ENCODE measurements around the gene RAB6A. TPM values are rescaled to one million over a fixed set of nuclear protein-coding genes. Genes with fewer than 3 reads are reported as not detected.
"Not testable (repeated sequence)": the region's sequence is repeated elsewhere in the genome, so short reads cannot be mapped to it uniquely, and the experiment has no call there.

RAB6A gene
- total RNA-seq, 4 donors from 2014 or later: 95.5 to 124 (median 110) TPM

DNA sequence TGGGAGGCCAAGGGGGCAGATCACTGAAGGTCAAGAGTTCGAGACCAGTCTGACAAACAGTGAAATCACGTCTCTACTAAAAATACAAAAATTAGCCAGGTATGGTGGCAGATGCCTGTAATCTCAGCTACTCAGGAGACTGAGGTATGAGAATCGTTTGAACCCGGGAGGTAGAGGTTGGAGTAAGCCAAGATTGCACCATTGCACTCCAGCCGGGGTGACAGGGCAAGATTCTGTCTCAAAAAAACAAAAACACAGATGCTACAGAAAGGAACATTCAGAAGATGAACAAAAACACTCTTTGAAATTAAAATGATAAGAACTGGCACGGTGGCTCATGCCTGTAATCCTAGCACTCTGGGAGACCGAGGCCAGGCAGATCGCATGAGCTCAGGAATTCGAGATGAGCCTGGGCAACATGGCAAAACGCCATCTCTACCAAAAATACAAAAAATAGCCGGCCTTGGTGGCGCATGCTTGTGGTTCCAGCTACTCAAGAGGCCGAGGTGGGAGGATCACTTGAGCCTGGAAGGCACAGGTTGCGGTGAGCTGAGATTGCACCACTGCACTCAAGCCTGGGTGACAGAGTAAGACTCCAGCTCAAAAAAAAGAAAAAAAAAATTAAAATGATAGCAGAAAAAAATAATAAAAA lies 8.5 kb downstream of the RAB6A start:
- H3K9me3 ChIP-seq: no peaks in the 10 kb centered on the region
- H3K36me3 ChIP-seq: no peaks in the 10 kb centered on the region
- no peak for TF ChIP-seq POLR2A (IDR thresholded peaks at IDR 0.05)
- TF ChIP-seq, protein P1, sequence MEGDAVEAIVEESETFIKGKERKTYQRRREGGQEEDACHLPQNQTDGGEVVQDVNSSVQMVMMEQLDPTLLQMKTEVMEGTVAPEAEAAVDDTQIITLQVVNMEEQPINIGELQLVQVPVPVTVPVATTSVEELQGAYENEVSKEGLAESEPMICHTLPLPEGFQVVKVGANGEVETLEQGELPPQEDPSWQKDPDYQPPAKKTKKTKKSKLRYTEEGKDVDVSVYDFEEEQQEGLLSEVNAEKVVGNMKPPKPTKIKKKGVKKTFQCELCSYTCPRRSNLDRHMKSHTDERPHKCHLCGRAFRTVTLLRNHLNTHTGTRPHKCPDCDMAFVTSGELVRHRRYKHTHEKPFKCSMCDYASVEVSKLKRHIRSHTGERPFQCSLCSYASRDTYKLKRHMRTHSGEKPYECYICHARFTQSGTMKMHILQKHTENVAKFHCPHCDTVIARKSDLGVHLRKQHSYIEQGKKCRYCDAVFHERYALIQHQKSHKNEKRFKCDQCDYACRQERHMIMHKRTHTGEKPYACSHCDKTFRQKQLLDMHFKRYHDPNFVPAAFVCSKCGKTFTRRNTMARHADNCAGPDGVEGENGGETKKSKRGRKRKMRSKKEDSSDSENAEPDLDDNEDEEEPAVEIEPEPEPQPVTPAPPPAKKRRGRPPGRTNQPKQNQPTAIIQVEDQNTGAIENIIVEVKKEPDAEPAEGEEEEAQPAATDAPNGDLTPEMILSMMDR (IDR thresholded peaks at IDR 0.05 in 4 of 5, conservative IDR thresholded peaks at IDR 0.05 in 1 of 5): no peak
- no peak overlapping the region for H3K27ac ChIP-seq
- H3K4me3 ChIP-seq: no peak overlapping the region
- intact Hi-C loops (cut with DNase I; ENCODE audit: low total_unique reads) (loop anchor here (5.0 kb wide), 1 partner anchor 35 kb away; the partner anchor contains the start of gene MRPL48), in situ Hi-C loops (cut with MboI; ENCODE audit: low sequenced_read_pairs in 4 of 4) (no loop called here)
- no peaks in the 10 kb centered on the region for H3K27me3 ChIP-seq
- DNase-seq (no peak), ATAC-seq (peak in 1 of 2 donors; percentile 26)
- peaks cover 14 to 15% of the 10 kb centered on the region in 2 donors for H3K4me1 ChIP-seq

DNA sequence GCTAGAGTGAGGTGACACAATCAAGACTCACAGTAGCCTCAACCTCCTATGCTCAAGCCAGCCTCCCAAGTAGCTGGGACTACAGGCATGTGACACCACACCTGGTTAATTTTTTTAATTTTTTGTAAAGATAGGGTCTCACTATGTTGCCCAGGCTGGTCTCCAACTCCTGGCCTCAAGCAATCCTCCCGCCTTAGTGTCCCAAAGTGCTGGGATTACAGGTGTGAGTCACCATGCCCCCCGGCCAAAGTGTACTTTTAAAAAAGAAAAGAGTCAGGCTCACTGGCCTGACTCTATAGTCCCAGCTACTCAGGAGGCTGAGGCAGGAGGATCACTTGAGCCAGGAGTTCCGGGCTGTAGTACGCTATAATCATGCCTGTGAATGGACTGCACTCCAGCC lies 10.0 kb downstream of the RAB6A start:
- intact Hi-C loops (cut with DNase I; ENCODE audit: low total_unique reads): loop anchor here (5.0 kb wide), 1 partner anchor 36 kb away; the partner anchor contains the start of gene MRPL48
- ATAC-seq; H3K4me3 ChIP-seq; H3K9me3 ChIP-seq; DNase-seq; in situ Hi-C loops (cut with MboI; ENCODE audit: low sequenced_read_pairs in 4 of 4); H3K27me3 ChIP-seq; H3K27ac ChIP-seq; H3K36me3 ChIP-seq: not testable (repeated sequence)
- peaks cover 12 to 15% of the 10 kb centered on the region in 2 donors for H3K4me1 ChIP-seq

DNA sequence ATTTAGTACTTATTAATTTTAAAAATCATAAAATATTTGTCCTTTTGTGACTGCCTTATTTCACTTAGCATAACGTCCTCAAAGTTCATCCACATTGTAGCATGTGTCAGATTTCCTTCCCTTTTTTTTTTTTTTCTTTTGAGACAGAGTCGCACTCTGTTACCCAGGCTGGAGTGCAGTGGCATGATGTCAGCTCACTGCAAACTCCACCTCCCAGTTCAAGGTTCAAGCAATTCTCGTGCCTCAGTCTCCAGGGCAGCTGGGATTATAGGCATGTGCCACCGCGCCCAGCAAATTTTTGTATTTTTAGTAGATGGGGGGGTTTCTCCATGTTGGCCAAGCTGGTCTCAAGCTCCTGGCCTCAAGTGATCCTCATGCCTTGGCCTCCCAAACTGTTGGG lies 10.6 kb downstream of the RAB6A start:
- Histone ChIP-seq H3K9me3 (no peaks in the 10 kb centered on the region), H3K27ac (no peak overlapping the region), H3K27me3 (no peaks in the 10 kb centered on the region), H3K36me3 (no peaks in the 10 kb centered on the region), H3K4me3 (no peak overlapping the region), H3K4me1 (peaks cover 12 to 15% of the 10 kb centered on the region in 2 donors)
- intact Hi-C loops (cut with DNase I; ENCODE audit: low total_unique reads) (loop anchor here (5.0 kb wide), 1 partner anchor 37 kb away; the partner anchor contains the start of gene MRPL48), in situ Hi-C loops (cut with MboI; ENCODE audit: low sequenced_read_pairs in 4 of 4) (no loop called here)
- no peak for ATAC-seq
- TF ChIP-seq, protein P1 (IDR thresholded peaks at IDR 0.05 in 4 of 5, conservative IDR thresholded peaks at IDR 0.05 in 1 of 5): no peak
- no peak for TF ChIP-seq POLR2A (IDR thresholded peaks at IDR 0.05)
- no peak for DNase-seq

DNA sequence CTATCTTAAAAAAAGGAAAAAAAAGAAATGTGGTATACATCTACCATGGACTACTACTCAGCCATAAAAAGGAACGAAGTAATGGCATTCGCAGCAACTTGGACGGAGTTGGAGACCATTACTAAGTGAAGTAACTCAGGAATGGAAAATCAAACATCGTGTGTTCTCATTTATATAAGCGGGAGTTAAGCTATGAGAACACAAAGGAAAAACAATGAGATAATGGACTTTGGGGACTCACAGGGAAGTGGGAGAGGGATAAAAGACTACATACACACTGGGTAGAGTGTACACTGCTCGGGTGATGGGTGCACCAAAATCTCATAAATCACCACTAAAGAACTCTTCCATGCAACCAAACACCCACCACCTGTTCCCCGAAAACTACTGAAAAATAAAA lies 11.8 kb downstream of the RAB6A start:
- Histone ChIP-seq H3K9me3 (no peaks in the 10 kb centered on the region), H3K27me3 (no peaks in the 10 kb centered on the region), H3K4me1 (peaks cover 12 to 15% of the 10 kb centered on the region in 2 donors), H3K4me3 (no peak overlapping the region), H3K36me3 (no peaks in the 10 kb centered on the region), H3K27ac (no peak overlapping the region)
- no peak for TF ChIP-seq POLR2A (IDR thresholded peaks at IDR 0.05)
- TF ChIP-seq, protein P1 (IDR thresholded peaks at IDR 0.05 in 4 of 5, conservative IDR thresholded peaks at IDR 0.05 in 1 of 5): no peak
- no peak for ATAC-seq
- intact Hi-C loops (cut with DNase I; ENCODE audit: low total_unique reads): no loop called here
- DNase-seq: no peak
- in situ Hi-C loops (cut with MboI; ENCODE audit: low sequenced_read_pairs in 4 of 4): no loop called here

DNA sequence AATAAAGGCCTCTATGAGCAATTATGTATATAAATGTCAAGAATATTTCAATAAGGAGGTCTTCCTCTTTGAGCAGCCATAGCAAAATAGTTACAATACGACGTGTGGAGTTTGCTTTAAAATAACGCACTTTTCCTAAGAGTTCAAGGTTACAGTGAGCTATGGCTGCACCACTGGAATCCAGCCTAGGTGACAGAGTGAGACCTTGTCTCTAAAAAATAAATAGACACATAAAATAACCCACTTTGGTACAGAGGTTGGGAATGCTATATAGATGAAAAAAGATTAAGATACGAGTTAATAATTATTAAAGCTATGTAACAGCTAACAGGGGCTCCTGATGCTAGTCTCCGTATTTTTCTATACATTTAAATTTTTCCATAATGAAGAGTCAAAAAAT lies 12.6 kb downstream of the RAB6A start:
- in situ Hi-C loops (cut with MboI; ENCODE audit: low sequenced_read_pairs in 4 of 4) (no loop called here), intact Hi-C loops (cut with DNase I; ENCODE audit: low total_unique reads) (no loop called here)
- H3K36me3 ChIP-seq: no peaks in the 10 kb centered on the region
- H3K27ac ChIP-seq: no peak overlapping the region
- TF ChIP-seq, protein P1 (IDR thresholded peaks at IDR 0.05 in 4 of 5, conservative IDR thresholded peaks at IDR 0.05 in 1 of 5): no peak
- no peak for TF ChIP-seq POLR2A (IDR thresholded peaks at IDR 0.05)
- ATAC-seq (no peak), DNase-seq (no peak)
- no peaks in the 10 kb centered on the region for H3K27me3 ChIP-seq
- H3K4me3 ChIP-seq: no peak overlapping the region
- H3K4me1 ChIP-seq: peaks cover 12 to 15% of the 10 kb centered on the region in 2 donors
- H3K9me3 ChIP-seq: no peaks in the 10 kb centered on the region
